GM21528 (cell line): ENCODE measurements around the gene TEX19.

Source experiments
- ATAC-seq: cut with Tn5 transposase; IDR thresholded peaks from one replicate; pipeline ENCODE4 v1.9.1; 2021; ENCODE audit warnings: mild to moderate bottlenecking, moderate library complexity; ENCODE audit not compliant: unreplicated experiment, low FRiP score

Gene TEX19

DNA sequence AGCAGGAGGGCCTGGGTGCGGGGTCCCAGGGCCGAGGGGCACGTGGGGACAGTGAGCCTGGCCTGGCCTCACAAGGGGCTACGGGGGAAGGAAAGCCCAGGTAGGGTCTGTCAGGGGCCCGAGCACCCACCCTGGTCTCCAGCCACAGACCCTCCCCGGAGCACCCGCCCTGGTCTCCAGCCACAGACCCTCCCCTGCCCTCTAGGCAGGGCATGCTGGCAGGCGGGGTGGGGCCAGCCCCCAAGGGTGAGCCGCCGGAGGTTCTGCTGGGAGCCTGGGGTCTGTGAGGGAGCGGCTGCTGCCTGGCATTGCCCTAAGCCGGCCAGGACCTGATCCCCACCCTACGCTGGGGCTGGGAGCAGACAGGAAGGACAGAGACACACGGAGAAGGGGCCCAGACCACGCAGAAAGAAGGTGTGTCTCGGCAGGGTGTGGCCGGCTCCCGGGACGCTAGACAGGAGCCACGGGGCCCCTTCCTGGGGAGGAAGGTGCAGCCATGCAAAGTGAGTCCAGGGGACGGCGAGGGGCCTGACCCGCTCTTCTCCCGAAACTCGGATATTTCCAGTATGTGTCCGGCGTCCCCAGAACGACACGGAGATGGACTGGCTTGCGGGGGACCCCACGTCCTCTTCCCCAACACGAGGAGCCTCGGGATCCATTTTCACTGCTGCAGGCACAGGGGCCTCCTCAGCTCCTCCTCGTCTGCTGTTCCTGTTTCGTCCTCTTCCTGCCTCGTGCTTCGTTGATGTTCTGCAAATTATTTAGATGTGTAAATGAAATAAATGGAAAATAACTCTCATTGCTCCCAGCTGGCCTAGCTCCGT, 28.0 kb downstream of the TEX19 start:
- no peak for ATAC-seq

DNA sequence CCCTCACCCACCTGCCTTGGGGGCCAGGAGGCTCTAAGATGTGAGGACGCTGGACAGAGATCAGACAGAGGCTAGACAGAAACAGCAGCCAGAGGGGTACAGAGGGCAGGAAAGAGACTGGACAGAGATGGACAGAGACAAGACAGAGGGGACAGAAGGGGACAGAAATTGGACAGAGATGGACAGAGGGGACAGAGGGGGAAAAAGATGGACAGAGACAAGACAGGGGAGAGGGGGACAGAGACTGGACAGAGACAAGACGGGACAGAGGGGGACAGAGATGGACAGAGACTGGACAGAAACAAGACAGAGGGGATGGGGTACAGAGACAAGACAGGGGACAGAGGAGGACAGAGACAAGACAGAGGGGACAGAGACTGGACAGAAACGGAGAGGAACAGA, 28.7 kb downstream of the TEX19 start:
- ATAC-seq, result no peak

DNA sequence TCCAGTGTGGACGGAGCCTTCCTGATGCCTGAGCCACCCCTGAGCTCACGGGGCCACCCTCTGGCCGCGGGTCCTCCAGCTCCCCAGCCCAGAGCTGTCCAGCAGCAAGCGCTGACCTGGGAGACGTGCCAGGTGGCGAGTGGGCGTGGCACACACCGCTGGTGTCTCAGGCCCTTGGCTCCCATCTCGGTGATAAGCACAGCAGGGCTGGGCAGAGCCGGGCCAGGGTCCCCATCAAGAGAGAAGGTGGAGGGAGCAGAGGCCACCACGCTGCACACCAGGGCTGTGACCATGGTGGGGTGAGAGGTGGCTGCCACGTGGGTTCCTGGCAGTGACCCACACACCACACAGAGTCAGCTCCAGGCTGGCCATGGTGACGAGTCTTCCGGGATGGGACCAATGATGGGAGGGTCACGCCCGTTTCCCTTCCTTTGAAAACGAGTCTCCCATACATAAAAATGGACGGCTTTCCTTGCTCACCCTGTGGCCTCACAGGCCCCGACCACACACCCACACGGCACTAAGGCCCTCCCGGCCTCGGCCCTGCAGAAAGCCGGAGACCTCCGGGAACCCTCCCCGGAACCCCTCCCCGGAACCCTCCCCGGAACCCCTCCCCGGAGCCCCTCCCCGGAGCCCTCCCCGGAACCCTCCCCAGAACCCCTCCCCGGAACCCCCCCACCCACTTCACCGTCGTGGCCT, 29.3 kb downstream of the TEX19 start:
- no peak for ATAC-seq

DNA sequence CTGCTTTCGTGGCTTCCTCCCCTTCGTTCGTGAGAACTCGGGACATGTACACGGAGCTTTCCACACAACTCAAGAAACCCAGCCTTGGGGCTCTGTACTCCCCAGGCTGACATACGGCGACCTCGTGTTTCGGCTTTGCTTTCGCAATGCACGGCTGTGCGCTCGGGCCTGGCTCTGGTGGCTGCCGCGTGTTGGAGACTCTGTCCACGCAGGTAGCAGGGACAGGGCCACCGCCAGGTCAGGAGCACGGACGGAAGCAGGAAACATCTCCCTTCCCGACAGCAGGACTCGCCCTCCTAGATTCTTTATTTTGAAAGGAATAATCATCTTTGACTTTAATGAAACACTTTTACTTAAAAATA, 29.9 kb downstream of the TEX19 start:
- ATAC-seq, result no peak

DNA sequence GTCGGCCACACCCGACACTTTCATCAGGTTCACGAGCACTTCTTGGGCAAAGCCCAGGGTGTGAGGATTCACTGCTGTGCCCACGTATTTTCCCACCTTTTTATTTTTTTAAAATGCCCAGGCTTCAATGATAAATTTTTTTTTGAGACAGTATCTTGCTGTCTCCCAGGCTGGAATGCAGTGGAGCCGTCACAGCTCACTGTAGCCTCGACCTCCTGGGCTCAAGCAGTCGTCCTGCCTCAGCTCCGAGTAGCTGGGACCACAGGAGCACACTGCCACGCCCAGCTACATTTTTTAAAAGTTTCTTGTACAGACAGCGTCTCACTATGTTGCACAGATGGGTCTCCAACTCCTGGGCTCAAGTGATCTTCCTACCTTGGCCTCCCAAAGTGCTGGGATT, 30.3 kb downstream of the TEX19 start:
- no peak for ATAC-seq

DNA sequence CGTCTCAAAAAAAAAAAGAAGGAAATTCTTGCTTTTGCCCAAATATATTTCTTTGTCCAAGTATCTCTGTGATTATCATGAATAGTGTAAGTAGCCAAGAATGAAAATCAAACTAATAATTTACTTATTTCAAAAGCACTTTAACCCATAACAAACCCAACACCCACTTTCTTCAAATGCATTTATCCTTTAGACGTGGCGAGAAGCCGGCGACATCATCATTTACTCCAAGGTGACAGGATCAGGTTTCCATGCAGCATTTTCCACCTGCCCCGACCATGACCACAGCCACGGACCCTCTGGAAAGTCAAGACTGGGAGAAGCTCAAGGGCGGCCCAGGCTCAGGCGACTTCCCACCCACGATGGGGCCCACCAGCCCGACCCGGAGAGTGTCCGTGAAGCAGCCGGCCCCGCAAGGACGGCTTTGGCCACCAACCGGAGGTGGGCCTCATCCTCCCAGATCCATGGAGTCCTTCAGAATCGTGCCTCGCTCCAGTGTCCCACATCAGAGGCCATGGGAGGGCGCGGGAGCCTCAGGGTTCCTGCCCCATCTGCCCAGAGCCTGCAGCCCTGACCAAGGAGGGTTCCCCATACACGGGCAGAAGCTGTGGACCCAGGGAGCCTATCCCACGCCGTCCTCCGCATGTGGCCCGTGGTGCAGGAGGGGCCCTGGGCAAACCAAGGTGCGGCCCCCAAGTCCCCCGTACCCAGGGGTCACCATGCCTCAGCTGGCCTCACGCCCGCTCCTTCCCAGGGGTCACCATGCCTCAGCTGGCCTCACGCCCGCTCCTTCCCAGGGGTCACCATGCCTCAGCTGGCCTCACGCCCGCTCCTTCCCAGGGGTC, 31.2 kb downstream of the TEX19 start:
- ATAC-seq, result no peak

DNA sequence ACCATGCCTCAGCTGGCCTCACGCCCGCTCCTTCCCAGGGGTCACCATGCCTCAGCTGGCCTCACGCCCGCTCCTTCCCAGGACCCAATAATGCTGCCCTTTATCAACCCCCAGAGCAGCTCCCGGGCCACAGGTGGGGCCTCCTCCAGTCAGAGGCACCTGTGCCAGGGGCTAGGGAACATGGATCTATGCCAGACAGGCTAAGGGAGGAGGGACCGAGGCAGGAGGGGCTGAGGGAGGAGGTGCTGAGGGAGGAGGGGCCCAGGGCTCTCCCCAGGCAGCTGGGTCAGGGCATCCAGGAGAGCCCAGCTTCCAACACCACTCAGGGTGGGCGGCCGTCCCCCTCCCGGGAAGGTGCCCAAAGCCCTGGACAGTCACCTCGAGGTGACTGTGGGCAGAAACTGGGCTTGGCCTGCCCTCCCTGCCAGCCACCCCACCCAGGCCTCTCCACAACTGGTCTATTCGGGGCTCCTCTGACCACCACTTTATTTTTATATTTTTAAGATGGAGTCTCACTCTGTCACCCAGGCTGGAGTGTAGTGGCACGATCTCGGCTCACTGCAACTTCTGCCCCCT, 31.9 kb downstream of the TEX19 start:
- no peak for ATAC-seq

DNA sequence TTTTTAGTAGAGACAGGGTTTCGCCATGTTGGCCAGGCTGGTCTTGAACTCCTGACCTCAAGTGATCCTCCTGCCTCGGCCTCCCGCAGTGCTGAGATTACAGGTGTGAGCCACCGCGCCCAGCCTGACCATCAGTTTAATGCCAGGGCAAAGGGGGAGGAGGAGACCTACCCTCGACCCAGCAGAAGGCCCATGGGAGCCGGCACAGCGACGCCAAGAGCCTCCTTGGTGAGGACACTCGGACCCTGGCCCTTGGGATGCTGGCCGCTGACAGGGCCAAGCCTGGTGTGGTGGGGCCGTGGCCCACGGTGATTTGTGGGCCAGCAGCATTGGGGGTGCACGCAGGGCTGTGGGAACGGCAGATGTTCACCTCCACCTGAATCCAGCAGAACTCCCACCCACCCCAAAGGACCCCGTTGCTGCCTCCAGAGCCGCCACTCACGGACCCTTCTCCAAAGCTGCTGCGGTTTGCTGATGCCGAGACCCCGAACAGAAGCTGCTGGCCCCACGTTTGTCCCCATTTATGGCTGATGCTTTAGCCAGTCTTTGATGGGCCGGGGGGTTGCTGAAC, 32.5 kb downstream of the TEX19 start:
- ATAC-seq, result no peak

DNA sequence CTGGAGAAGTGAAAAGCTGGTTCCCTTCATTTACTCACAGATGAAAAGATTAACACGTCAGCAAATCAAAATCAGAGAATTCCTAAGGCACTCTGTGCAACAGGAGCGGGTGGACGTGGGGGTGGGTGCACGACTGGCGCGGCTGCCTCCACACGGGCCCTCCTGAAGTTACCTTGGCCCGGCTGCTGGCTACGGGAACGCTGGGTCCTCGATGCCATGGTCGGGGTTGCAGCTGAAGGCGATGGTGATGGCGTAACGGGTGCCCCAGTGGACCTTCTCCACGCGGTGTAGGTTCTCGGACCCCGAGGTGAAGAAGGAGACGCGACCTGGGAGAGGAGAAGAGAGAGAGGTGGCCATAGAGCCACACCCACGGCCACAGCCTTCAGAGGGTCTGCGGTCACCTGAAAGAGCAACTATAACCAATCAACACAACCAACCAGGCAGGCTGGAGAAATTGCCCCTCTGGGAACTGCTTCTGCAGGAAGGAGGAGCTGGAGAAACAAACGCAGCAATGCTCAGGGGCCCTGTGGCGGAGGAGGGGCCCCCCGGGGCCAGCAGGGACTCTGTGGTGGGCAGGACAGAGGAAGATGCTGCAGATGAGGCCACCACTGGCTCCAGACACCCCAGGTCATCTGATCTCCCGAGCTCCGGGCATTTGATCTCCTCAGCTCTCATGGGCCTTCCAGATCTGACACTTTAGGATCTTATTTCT, 33.3 kb downstream of the TEX19 start:
- ATAC-seq, result no peak

DNA sequence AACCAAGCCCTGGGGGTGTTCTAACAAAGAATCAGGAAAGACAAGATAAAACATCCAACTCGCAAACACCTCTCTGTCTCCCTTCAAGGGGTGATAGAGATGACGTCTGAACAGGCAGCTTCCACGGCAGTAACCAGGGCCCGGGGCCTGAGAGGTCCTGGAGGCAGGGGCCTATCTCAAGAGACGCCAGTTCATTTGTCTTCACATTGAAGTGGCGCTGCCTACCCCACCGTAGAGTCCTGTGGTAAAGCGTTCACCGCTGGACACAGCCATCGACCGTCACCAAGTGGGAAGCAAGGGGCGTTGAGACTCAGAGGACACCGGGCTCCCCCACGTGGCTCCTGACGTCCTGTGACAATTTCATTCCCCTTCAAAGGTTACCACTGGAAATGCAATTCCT, 33.9 kb downstream of the TEX19 start:
- ATAC-seq, result no peak

DNA sequence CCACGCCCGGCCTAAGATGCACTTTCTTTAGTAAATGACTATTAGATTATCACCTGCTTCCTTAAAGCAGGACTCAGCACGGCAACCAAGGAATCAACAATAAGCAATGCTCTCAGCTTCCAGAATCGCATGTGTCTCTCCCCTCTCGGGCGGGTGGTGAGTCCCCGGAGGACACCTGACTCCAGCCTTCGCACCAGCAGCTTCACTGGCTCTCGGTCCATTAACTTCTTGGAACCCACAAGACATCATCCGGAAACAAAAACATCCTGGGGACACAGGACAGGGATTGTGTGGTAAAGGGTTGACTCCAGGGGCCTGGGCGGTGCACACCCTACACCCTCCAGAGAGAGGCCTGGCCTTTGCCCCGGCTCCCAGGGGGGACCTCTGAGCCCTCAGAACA, 35.2 kb downstream of the TEX19 start:
- no peak for ATAC-seq

DNA sequence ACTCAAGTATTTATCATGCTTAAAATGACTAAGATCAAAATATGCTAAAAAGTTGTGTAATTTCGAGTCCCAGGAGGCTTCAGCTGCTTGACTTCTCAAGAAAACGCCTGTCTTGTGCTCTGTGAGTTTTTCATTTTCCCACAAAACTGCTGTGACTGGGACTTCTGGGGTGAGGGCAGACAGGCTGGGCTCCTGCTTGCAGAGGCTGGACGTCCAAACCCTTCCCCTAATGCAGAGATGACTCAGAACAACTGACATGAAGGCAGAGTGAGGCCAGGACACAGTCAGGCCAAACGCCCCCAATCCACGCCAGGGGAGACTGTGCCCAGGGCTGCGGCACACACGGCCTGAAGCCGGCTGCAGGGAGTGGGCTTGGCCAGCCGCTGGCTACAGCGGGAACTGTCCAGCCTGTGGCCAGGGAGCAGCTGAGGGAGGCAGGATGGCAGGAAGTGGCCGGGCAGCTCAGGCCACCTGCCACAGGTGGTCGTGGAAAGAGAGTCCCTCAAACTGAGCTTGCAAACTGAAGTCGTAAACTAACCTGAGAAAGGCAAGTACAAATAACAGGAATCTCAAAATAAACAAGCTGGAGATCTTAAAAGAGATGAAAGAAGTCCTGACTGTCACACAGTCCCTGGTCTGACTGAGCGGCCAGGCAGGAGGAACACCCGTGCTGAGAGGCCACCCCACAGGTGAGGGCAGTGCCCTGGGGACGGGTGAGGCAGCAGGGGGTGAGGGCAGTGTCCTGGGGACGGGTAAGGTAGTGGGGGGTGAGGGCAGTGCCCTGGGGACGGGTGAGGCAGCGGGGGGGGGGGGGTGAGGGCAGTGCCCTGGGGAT, 37.8 kb downstream of the TEX19 start:
- no peak for ATAC-seq

DNA sequence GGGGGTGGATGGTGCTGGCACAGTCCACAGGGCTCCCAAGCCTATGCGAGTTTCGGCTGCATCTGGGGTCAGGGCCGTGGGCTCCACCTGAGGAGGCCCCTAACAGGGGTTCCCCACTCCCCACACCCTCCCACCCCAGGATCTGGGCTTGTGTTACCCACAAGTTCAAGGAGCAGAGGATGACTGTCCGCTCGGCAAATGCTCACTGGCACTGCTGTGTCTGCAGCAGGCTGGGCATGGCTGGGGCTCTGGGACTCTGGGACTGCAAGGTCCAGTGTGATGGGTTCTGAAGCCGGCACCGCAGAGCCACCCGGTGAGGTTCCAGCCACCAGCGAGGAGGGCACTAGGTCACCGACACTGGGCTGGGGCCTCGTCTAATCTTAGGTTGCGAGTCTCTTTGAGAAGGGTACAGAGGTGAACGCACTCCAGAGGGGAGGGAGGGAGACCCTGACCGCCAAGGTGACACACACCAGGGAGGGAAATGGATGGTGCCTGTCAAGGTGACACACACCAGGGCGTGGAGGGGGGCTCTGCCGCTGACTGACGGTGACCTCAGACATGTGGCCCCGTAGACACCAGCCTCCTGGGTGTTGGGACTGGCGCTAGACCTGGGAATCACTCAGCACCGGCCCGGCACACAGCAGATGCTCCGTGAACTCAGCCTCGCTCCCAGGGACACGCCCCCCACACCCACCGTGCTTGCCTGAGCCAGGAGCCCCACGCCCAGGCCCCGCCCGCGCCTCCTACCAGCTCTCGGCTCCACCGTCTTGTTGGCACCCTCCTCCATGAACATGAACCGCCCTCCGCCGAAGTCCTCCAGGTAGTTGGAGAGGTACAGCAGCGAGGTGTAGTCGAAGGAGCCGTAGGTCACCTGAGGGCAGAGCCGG, 38.6 kb downstream of the TEX19 start:
- ATAC-seq, result no peak

DNA sequence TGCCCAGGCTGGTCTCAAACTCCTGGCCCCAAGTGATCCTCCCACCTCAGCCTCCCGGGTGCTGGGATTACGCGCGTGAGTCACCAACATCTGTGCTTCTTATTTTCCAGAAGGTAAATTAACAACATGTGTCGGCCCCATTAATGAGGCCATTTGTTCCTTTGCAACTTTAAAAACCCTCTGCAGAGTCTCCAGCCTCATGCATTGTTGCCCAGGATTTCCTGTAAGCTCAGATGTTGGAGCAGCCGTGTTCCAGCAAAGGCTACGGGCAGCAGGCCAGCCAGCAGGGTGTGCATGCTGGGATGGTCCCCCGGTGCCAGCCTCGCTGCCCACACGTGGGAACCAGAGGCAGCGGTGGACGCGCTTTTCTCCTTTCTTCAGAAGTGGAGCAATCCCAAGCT, 40.0 kb downstream of the TEX19 start:
- ATAC-seq, result no peak

DNA sequence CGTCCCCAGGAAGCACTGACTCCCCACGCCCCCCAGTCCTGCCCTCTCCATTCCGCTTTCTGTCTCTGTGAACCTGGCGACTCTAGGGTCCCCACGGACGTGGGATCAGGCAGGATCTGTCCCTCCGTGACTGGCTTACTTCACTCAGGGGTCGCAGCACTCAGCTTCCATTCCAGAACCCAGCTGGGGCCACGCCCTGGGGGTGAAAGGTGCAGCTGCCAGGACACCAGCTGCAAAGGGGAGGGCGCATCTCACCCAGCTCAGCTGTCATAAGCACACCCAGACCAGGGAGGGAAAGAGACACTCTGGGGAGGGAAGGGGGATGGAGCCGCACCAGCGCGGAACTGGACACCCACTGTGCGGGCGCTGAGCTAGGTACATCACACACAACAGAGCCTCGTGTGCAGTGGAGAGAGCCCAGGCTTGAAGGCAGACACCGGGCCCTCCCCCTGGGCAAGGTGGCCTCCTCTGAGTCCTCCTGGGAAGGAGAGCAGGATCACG, 40.6 kb downstream of the TEX19 start:
- ATAC-seq, result no peak

DNA sequence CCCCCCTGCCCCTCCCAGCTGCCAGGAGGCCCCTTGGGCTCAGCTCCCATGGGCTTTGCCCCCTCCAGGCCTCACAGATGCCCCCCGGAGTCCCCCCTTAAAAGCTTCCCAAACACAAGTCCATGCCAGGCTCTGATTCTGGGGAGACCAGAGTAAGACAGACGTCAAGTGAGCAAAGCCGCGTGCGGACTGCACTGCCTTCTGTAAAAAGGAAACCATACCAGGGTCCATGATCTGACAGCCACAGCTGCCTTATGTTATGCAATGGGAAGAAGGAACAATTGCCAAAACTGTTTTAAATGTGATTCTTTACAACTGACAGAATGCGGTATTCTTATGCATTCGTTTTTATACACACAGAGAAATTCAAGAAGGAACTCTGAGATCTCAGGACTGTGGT, 41.2 kb downstream of the TEX19 start:
- ATAC-seq, result no peak

DNA sequence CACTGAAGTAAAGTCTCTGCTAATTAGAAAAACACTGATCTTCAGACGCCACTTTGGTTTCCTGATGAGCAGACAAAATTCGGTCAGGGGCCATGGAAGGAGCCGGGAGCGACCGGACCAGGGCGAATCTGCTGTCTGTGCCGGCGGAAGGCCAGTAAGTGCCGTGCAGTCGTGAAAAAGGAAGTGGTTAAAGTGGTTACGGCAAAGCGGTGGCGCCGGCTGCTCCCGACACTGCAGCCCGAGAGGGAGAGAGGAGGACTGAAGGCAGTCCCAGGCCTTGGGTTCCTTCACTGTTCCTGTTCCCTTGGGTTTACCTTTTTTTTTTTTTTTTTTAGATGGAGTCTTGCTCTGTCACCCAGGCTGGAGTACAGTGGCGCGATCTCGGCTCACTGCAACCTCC, 41.8 kb downstream of the TEX19 start:
- ATAC-seq, result peak; percentile 61

DNA sequence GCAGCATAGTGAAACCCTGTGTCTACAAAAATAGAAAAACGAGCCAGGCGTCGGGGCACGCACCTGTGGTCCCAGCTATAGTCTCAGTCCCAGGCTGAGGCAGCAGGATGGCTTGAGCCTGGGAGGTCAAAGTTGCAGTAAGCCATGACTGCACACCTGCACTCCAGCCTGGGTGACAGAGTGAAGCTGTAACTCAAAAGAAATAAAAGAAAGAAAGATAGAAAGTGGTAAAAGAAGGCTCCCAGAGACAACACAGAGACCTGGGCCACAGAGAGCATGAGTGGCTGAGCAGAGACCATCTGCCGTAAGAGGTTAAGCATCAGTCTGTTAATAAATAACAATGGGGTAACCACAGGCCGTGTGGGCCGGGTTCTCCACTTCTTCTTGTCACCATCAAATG, 43.8 kb downstream of the TEX19 start:
- no peak for ATAC-seq
